Subcutaneous abdominal adipose tissue (tissue), 5 donors: ENCODE results near the gene SPATS2.

Experiments
- H3K27ac ChIP-seq: one replicate; pipeline ENCODE4 v1.7.0; 2013; ENCODE audit warnings: low read depth, mild to moderate bottlenecking, inconsistent platforms, low read length, moderate library complexity
- H3K27me3 ChIP-seq, 5 donors: one replicate each; pipeline ENCODE4 v1.7.0; 2013; ENCODE audit warnings: low read length in 5 of 5, inconsistent platforms in 1 of 5; ENCODE audit not compliant: control insufficient read depth in 5 of 5, insufficient read depth in 4 of 5
- H3K36me3 ChIP-seq, 5 donors: one replicate each; pipeline ENCODE4 v1.7.0; 2013; ENCODE audit warnings: low read length in 5 of 5; ENCODE audit not compliant: control insufficient read depth in 5 of 5, insufficient read depth in 5 of 5
- H3K4me1 ChIP-seq, 5 donors: one replicate each; pipeline ENCODE4 v1.7.0; 2013; ENCODE audit warnings: low read length in 5 of 5, mild to moderate bottlenecking in 3 of 5, moderate library complexity in 1 of 5; ENCODE audit not compliant: control insufficient read depth in 5 of 5, insufficient read depth in 5 of 5
- H3K4me3 ChIP-seq, 5 donors: one replicate each; pipeline ENCODE4 v1.7.0; 2013; ENCODE audit warnings: low read length in 5 of 5, low read depth in 1 of 5
- H3K9ac ChIP-seq, 5 donors: one replicate each; pipeline ENCODE4 v1.7.0; 2013; ENCODE audit warnings: low read length in 5 of 5, mild to moderate bottlenecking in 4 of 5, moderate library complexity in 3 of 5
- H3K9me3 ChIP-seq, 5 donors: one replicate each; pipeline ENCODE4 v1.7.0; 2013; ENCODE audit warnings: low read length in 5 of 5; ENCODE audit not compliant: control insufficient read depth in 5 of 5
- donor health status: healthy.
- donor health status: healthy.
- donor health status: healthy.
- donor health status: healthy.
- donor health status: healthy.

Gene SPATS2

GRCh38 chr12:49549735-49550692, 182.8 kb downstream of the SPATS2 start:
- H3K36me3 ChIP-seq = no peaks in the 10 kb centered on the region
- no peaks in the 10 kb centered on the region for H3K9me3 ChIP-seq
- peak overlapping the region in 2 of 5 donors; percentile 56 to 63 for H3K4me3 ChIP-seq
- peaks cover 26 to 45% (median 36%) of the 10 kb centered on the region in 5 donors for H3K27me3 ChIP-seq
- no peak overlapping the region for H3K27ac ChIP-seq
- peak overlapping the region in 1 of 5 donors; percentile 66 for H3K9ac ChIP-seq
- H3K4me1 ChIP-seq = peaks cover 0 to 25% (median 15%) of the 10 kb centered on the region in 5 donors

- H3K27ac ChIP-seq = no peak overlapping the region
- H3K4me3 ChIP-seq = no peak overlapping the region
Measured at GRCh38 chr12:49550693-49551252, 183.5 kb downstream of the SPATS2 start.

GRCh38 chr12:49552014-49552413, 184.8 kb downstream of the SPATS2 start:
- Histone ChIP-seq H3K36me3 (peaks cover 0 to 15% (median 13%) of the 10 kb centered on the region in 5 donors), H3K27me3 (peaks cover 19 to 31% (median 25%) of the 10 kb centered on the region in 5 donors), H3K4me3 (no peak overlapping the region), H3K9ac (no peak overlapping the region), H3K9me3 (no peaks in the 10 kb centered on the region), H3K27ac (no peak overlapping the region), H3K4me1 (peaks cover 0 to 25% (median 15%) of the 10 kb centered on the region in 5 donors)

More at GRCh38 chr12:49550693-49551252, 183.5 kb downstream of the SPATS2 start:
- peaks cover 0 to 25% (median 15%) of the 10 kb centered on the region in 5 donors for H3K4me1 ChIP-seq
- H3K9me3 ChIP-seq = no peaks in the 10 kb centered on the region
- H3K9ac ChIP-seq = no peak overlapping the region
- H3K36me3 ChIP-seq = peaks cover 0 to 3% (median under 1%) of the 10 kb centered on the region in 5 donors
- H3K27me3 ChIP-seq = peaks cover 23 to 40% (median 33%) of the 10 kb centered on the region in 5 donors

- H3K9ac ChIP-seq = no peak overlapping the region
- H3K4me1 ChIP-seq = peaks cover 0 to 25% (median 15%) of the 10 kb centered on the region in 5 donors
- H3K36me3 ChIP-seq = peaks cover 0 to 19% (median 17%) of the 10 kb centered on the region in 5 donors
- no peak overlapping the region for H3K4me3 ChIP-seq
- H3K27ac ChIP-seq = no peak overlapping the region
- peaks cover 16 to 27% (median 21%) of the 10 kb centered on the region in 5 donors for H3K27me3 ChIP-seq
- H3K9me3 ChIP-seq = no peaks in the 10 kb centered on the region
Measured at GRCh38 chr12:49552425-49552824, 185.2 kb downstream of the SPATS2 start.

- Histone ChIP-seq H3K36me3 (peaks cover 0 to 24% (median 21%) of the 10 kb centered on the region in 5 donors), H3K9ac (no peak overlapping the region), H3K27me3 (peaks cover 11 to 22% (median 16%) of the 10 kb centered on the region in 5 donors), H3K9me3 (no peaks in the 10 kb centered on the region), H3K4me3 (no peak overlapping the region), H3K27ac (no peak overlapping the region), H3K4me1 (peaks cover 0 to 25% (median 15%) of the 10 kb centered on the region in 5 donors)
Measured at GRCh38 chr12:49552899-49553298, 185.6 kb downstream of the SPATS2 start.

GRCh38 chr12:49553512-49554088, 186.3 kb downstream of the SPATS2 start:
- no peak overlapping the region for H3K9ac ChIP-seq
- no peak overlapping the region for H3K4me3 ChIP-seq
- H3K9me3 ChIP-seq = no peaks in the 10 kb centered on the region
- H3K4me1 ChIP-seq = peaks cover 0 to 21% (median 12%) of the 10 kb centered on the region in 5 donors
- peaks cover 0 to 31% (median 26%) of the 10 kb centered on the region in 5 donors for H3K36me3 ChIP-seq
- peaks cover 4 to 15% (median 10%) of the 10 kb centered on the region in 5 donors for H3K27me3 ChIP-seq
- H3K27ac ChIP-seq = no peak overlapping the region

- H3K9me3 ChIP-seq = no peaks in the 10 kb centered on the region
- H3K4me3 ChIP-seq = no peak overlapping the region
- H3K9ac ChIP-seq = no peak overlapping the region
- H3K27ac ChIP-seq = no peak overlapping the region
- H3K4me1 ChIP-seq = peaks cover 0 to 14% (median 5%) of the 10 kb centered on the region in 5 donors
- H3K27me3 ChIP-seq = peaks cover 0 to 9% (median 3%) of the 10 kb centered on the region in 5 donors
- peaks cover 0 to 38% (median 33%) of the 10 kb centered on the region in 5 donors for H3K36me3 ChIP-seq
Measured at GRCh38 chr12:49554266-49554665, 187.0 kb downstream of the SPATS2 start.

GRCh38 chr12:49555631-49556390, 188.5 kb downstream of the SPATS2 start:
- peaks cover 0 to 53% (median 48%) of the 10 kb centered on the region in 5 donors for H3K36me3 ChIP-seq
- H3K9ac ChIP-seq = no peak overlapping the region
- no peaks in the 10 kb centered on the region for H3K27me3 ChIP-seq
- H3K4me3 ChIP-seq = no peak overlapping the region
- H3K9me3 ChIP-seq = no peaks in the 10 kb centered on the region
- no peak overlapping the region for H3K27ac ChIP-seq
- H3K4me1 ChIP-seq = peaks cover 0 to 13% (median 0%) of the 10 kb centered on the region in 5 donors

- Histone ChIP-seq H3K27ac (no peak overlapping the region), H3K4me3 (no peak overlapping the region), H3K4me1 (peaks cover 0 to 10% (median 0%) of the 10 kb centered on the region in 5 donors), H3K9ac (no peak overlapping the region), H3K9me3 (no peaks in the 10 kb centered on the region), H3K36me3 (peaks cover 0 to 61% (median 55%) of the 10 kb centered on the region in 5 donors), H3K27me3 (no peaks in the 10 kb centered on the region)
Measured at GRCh38 chr12:49556391-49557186, 189.3 kb downstream of the SPATS2 start.
